HFF-Myc (cell line): ENCODE data around the gene RFX5.
A peak's percentile ranks its signal among the peaks of the same experiment; 100 is the strongest.

Experiments used
- DNase-seq: peaks from one replicate; pipeline ENCODE4 v3.0.0-alpha.2; 2011; ENCODE audit warnings: low read depth; ENCODE audit errors: extremely low read depth
- H3K4me3 ChIP-seq: replicated peaks from 2 replicates; pipeline ENCODE4 v1.5.1; 2011; ENCODE audit warnings: low read depth, mild to moderate bottlenecking, control low read depth, low read length
- CTCF ChIP-seq: IDR thresholded peaks from 2 replicates; pipeline ENCODE4 v1.5.1; 2012; ENCODE audit warnings: mild to moderate bottlenecking, low read depth, low read length, control low read depth; ENCODE audit errors: missing control alignments

The RFX5 gene

GRCh38 chr1:151315565-151316235, 31.4 kb downstream of the RFX5 start:
- TF ChIP-seq CTCF = no peak
- no peak overlapping the region for H3K4me3 ChIP-seq
- DNase-seq = no peak

GRCh38 chr1:151314137-151314875, 32.7 kb downstream of the RFX5 start:
- TF ChIP-seq CTCF = no peak
- H3K4me3 ChIP-seq = no peak overlapping the region
- peak; percentile 63 for DNase-seq

- H3K4me3 ChIP-seq = no peak overlapping the region
- no peak for DNase-seq
- no peak for TF ChIP-seq CTCF
Observed at GRCh38 chr1:151313501-151313900, 33.6 kb downstream of the RFX5 start.

- no peak for TF ChIP-seq CTCF
- no peak overlapping the region for H3K4me3 ChIP-seq
Observed at GRCh38 chr1:151312826-151313225, 34.2 kb downstream of the RFX5 start.

GRCh38 chr1:151312411-151312810, 34.6 kb downstream of the RFX5 start:
- no peak for TF ChIP-seq CTCF
- no peak overlapping the region for H3K4me3 ChIP-seq
- DNase-seq = no peak

More at GRCh38 chr1:151312826-151313225, 34.2 kb downstream of the RFX5 start:
- no peak for DNase-seq

GRCh38 chr1:151311589-151312331, 35.3 kb downstream of the RFX5 start:
- H3K4me3 ChIP-seq = no peak overlapping the region
- peak; percentile 93 for DNase-seq
- TF ChIP-seq CTCF = no peak
